AG04449 (cell line): Measurements from ENCODE around the gene NOL4L.

Experiments
- CTCF ChIA-PET: fragments of 350-600 bp; formaldehyde crosslinking; extraction: SDS; loops from one replicate; lab custom pipeline; 2021; ENCODE audit warnings: antibody characterized with exemption; lab: Yijun Ruan, JAX
- POLR2A ChIA-PET: fragments of 400-600, 350-600 bp; formaldehyde crosslinking; extraction: SDS; loops from one replicate; lab custom pipeline; 2020; ENCODE audit warnings: antibody characterized with exemption, inconsistent platforms; lab: Yijun Ruan, JAX
- DNase-seq: peaks from one replicate; pipeline ENCODE4 v3.0.0-alpha.2; 2010; ENCODE audit warnings: low read depth, low spot score
- H3K4me3 ChIP-seq: 2 replicates; pipeline ENCODE4 v1.5.1; 2011; ENCODE audit warnings: low read depth, mild to moderate bottlenecking, control low read depth, low read length
- TF ChIP-seq, protein P1 (sequence below): IDR thresholded peaks from one replicate; pipeline ENCODE4 v1.5.1; 2011; ENCODE audit warnings: mild to moderate bottlenecking, moderate library complexity, low read length, control low read depth, inconsistent platforms; ENCODE audit not compliant: insufficient read depth; ENCODE audit errors: missing control alignments

Gene NOL4L

GRCh38 chr20:32517518-32517873, 67.6 kb downstream of the NOL4L start:
- DNase-seq: no peak
- no peak overlapping the region for H3K4me3 ChIP-seq
- ChIA-PET POLR2A (no interaction called here), CTCF (interaction anchor here (0.8 to 20.9 kb wide), 3 partner anchors 11 to 137 kb away, joined by 3 to 653 read pairs (median 12); no protein-coding TSS in a partner anchor)
- TF ChIP-seq, protein P1, sequence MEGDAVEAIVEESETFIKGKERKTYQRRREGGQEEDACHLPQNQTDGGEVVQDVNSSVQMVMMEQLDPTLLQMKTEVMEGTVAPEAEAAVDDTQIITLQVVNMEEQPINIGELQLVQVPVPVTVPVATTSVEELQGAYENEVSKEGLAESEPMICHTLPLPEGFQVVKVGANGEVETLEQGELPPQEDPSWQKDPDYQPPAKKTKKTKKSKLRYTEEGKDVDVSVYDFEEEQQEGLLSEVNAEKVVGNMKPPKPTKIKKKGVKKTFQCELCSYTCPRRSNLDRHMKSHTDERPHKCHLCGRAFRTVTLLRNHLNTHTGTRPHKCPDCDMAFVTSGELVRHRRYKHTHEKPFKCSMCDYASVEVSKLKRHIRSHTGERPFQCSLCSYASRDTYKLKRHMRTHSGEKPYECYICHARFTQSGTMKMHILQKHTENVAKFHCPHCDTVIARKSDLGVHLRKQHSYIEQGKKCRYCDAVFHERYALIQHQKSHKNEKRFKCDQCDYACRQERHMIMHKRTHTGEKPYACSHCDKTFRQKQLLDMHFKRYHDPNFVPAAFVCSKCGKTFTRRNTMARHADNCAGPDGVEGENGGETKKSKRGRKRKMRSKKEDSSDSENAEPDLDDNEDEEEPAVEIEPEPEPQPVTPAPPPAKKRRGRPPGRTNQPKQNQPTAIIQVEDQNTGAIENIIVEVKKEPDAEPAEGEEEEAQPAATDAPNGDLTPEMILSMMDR: no peak

DNA sequence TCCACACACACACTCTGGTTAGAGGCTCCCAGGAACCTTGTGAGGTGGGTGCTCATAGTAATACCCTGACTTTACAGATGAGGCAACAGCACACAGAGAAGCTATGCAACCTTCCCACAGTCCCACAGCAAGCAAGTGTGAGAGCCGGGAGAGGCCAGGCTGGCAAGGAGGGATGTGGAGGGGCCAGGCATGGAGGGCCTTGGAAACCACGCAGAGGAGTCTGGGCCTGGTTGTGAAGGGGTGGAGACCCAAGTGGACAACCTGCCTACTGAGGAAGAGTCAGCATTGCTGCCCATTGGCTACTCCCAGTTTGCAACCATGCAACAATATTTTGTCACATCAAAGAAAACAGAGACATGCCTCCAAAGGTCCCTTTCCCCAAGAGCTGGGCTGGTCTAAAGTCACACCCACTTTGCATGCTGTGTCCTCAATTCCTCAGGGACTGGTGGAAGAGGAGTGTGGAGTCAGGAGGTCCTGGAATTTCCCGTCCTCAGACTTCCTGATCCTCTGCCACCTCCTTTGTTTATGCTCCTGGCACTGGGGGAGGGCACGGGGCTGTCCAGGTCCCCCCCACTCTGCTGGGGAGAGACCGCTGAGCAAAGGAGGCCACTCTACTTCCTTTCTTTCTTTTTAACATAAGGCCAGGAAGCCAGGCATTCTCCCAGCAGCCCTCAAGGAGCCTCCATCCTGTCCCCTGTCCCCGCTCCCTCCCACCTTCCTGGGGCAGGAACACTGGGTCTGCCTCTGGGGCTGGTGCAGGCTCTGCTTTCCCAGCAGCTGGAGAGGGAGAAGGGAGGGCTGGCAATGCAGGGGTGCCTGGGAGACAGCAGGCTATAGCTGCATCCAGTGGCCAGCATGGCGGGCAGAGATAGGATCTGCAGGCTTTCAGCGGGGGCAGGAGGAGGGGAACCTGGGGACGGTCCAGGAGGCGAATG, 68.3 kb downstream of the NOL4L start:
- TF ChIP-seq, protein P1: no peak
- POLR2A ChIA-PET: no interaction called here
- no peak for DNase-seq
- no peak overlapping the region for H3K4me3 ChIP-seq
- CTCF ChIA-PET: interaction anchor here (4.0 to 20.9 kb wide), 2 partner anchors 12 to 137 kb away, joined by 12 to 653 read pairs; no protein-coding TSS in a partner anchor

DNA sequence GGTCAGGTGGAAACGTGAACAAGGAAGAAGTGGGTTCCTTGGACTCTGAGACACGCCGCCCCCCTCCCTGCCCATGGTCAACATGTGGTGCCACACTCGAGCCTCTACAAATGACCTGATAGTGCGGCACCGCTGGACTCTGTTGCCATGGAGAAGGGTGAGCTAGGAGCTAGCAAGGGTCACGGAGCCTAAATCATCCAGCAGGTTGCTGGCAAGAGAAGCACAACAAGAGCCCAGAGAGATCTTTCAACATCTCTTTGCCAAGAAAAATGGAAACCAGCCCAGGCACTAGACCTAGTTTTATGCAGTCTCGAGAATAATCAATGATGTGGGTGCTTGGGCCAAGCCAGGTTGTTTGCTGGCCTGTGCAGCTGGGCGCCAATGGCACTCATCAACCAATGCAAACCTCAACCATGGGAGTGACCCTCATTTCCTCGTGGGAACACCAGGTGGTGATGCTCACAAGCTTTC, 69.5 kb downstream of the NOL4L start:
- no peak overlapping the region for H3K4me3 ChIP-seq
- ChIA-PET CTCF (interaction anchor here (1.0 to 20.9 kb wide), 3 partner anchors 8 to 139 kb away, joined by 3 to 653 read pairs (median 6); no protein-coding TSS in a partner anchor), POLR2A (no interaction called here)
- no peak for DNase-seq
- TF ChIP-seq, protein P1: no peak

DNA sequence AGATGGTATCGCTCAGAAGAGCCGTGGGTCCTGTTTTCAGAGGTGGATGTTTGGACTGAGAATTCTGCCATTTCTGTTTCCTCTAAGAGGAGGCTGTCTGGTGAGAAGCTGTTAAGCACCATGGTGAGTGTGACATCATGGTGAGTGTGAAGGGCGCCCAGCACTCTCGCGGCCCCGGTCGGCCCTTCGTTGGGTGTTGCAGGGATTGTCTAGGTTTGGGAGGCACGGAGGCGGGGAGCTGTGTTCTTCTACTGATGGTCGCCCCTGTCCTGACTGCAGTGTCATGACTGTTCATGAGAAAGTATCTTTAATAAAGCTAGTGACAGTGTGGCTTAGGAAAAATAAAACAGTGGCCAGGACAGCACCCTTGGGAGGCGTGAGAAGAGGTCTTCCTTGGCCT, 70.4 kb downstream of the NOL4L start:
- POLR2A ChIA-PET: no interaction called here
- CTCF ChIA-PET: interaction anchor here (0.9 to 20.9 kb wide), 4 partner anchors 9 to 139 kb away, joined by 3 to 653 read pairs (median 4); no protein-coding TSS in a partner anchor

GRCh38 chr20:32513031-32513866, 71.9 kb downstream of the NOL4L start:
- DNase-seq: no peak
- CTCF ChIA-PET: interaction anchor here (1.1 to 20.9 kb wide), 4 partner anchors 9 to 141 kb away, joined by 6 to 653 read pairs (median 30); no protein-coding TSS in a partner anchor
- TF ChIP-seq, protein P1: no peak
- no peak overlapping the region for H3K4me3 ChIP-seq
- POLR2A ChIA-PET: no interaction called here

More for the DNA sequence above, 70.4 kb downstream of the NOL4L start:
- H3K4me3 ChIP-seq: no peak overlapping the region
- TF ChIP-seq, protein P1: no peak
- no peak for DNase-seq
